ENCODE results near the gene GSTM2. TPM values are rescaled to one million over a fixed set of nuclear protein-coding genes. Genes with fewer than 3 reads are reported as not detected.
"Not testable (repeated sequence)": the region's sequence is repeated elsewhere in the genome, so short reads cannot be mapped to it uniquely, and the experiment has no call there.

Gene GSTM2
- total RNA-seq, 2 experiments from 2014 or later = 0.38 to 0.76 TPM

DNA sequence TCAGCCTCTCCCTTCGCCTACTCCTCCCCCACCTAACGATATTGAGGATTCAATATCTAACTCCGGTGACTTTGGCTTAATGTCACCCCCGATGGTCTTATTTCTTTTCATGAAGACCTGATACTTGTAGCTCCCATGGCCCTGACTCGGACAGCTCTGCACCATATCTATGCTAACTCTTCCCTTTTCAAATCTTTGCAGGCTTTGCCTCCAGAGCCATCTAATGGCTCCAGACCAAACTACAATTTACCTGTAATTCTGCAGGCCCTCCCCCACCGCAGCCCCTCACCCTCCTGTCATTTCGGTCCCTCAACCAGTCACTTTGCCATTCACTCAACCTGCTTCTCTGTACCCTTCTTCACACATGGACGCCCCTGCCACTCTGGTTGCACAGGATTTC lies 36.3 kb downstream of the GSTM2 start:
- POLR2A ChIA-PET = interaction anchor here (0.6 kb wide), 2 partner anchors 33 to 632 kb away, joined by 3 read pairs; no protein-coding TSS in a partner anchor
- DNase-seq (ENCODE audit: low spot score) = no peak

DNA sequence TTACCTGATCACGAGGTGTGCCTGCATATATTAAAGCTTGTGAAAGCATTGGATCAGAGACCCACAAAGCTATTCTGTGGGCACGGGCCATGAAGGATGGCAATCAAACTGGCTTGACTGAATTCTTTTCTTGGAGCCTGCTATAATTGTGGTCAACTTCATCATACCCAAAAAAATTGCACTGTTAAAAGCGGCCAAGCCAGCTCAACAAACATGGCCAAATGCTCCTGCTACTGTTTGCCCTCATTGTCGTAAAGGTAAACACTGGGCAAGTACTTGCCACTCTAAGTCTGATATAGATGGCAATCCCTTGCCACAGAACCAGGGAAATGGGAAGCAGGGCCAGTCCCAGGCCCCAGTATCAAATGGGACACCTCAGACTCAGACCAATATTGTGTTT lies 37.6 kb downstream of the GSTM2 start:
- CTCF ChIA-PET (ENCODE audit: unreplicated experiment) = interaction anchor here (0.6 kb wide), 1 partner anchor 66 kb away, joined by 3 read pairs; no protein-coding TSS in a partner anchor
- Histone ChIP-seq H3K4me1 (ENCODE audit: insufficient read depth, low read length, poor library complexity, severe bottlenecking) (no peaks in the 10 kb centered on the region), H3K79me2 (ENCODE audit: insufficient read depth, low read depth, low read length) (no peaks in the 10 kb centered on the region), H3K4me2 (ENCODE audit: low read length) (no peak overlapping the region), H4K20me1 (ENCODE audit: insufficient read depth, low read length) (no peaks in the 10 kb centered on the region), H3K36me3 (ENCODE audit: insufficient read depth, low read length) (no peaks in the 10 kb centered on the region), H3K9me3 (ENCODE audit: low read length) (no peaks in the 10 kb centered on the region), H3K4me3 (ENCODE audit: low read depth, low read length, poor library complexity, severe bottlenecking) (no peak overlapping the region), H3K9me2 (ENCODE audit: insufficient read depth, low read length) (no peaks in the 10 kb centered on the region), H2AFZ (ENCODE audit: low read length) (no peak overlapping the region), H3K27ac (ENCODE audit: low read depth, low read length, poor library complexity, severe bottlenecking) (no peak overlapping the region)
- intact Hi-C loops (cut with micrococcal nuclease; ENCODE audit: unreplicated experiment) = no loop called here
- no TSS peak for BruUV-seq (replicated peaks)
- TF ChIP-seq, protein P1, sequence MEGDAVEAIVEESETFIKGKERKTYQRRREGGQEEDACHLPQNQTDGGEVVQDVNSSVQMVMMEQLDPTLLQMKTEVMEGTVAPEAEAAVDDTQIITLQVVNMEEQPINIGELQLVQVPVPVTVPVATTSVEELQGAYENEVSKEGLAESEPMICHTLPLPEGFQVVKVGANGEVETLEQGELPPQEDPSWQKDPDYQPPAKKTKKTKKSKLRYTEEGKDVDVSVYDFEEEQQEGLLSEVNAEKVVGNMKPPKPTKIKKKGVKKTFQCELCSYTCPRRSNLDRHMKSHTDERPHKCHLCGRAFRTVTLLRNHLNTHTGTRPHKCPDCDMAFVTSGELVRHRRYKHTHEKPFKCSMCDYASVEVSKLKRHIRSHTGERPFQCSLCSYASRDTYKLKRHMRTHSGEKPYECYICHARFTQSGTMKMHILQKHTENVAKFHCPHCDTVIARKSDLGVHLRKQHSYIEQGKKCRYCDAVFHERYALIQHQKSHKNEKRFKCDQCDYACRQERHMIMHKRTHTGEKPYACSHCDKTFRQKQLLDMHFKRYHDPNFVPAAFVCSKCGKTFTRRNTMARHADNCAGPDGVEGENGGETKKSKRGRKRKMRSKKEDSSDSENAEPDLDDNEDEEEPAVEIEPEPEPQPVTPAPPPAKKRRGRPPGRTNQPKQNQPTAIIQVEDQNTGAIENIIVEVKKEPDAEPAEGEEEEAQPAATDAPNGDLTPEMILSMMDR (conservative IDR thresholded peaks at IDR 0.05; ENCODE audit: low read length) = no peak
- TF ChIP-seq EZH2phosphoT487 (IDR thresholded peaks at IDR 0.05; ENCODE audit: borderline replicate concordance, low read depth, low read length) = no peak
- POLR2A ChIA-PET = no interaction called here
- DNase-seq (ENCODE audit: low spot score) = no peak

More for the DNA sequence above, 36.3 kb downstream of the GSTM2 start:
- CTCF ChIA-PET (ENCODE audit: unreplicated experiment) = no interaction called here
- no peaks in the 10 kb centered on the region for H4K20me1 ChIP-seq (ENCODE audit: insufficient read depth, low read length)
- intact Hi-C loops (cut with micrococcal nuclease; ENCODE audit: unreplicated experiment) = no loop called here
- H3K4me3 ChIP-seq (ENCODE audit: low read depth, low read length, poor library complexity, severe bottlenecking) = no peak overlapping the region
- no peaks in the 10 kb centered on the region for H3K4me1 ChIP-seq (ENCODE audit: insufficient read depth, low read length, poor library complexity, severe bottlenecking)
- H3K27ac ChIP-seq (ENCODE audit: low read depth, low read length, poor library complexity, severe bottlenecking) = no peak overlapping the region
- no peaks in the 10 kb centered on the region for H3K79me2 ChIP-seq (ENCODE audit: insufficient read depth, low read depth, low read length)
- H3K9me3 ChIP-seq (ENCODE audit: low read length) = no peaks in the 10 kb centered on the region
- no peak for TF ChIP-seq EZH2phosphoT487 (IDR thresholded peaks at IDR 0.05; ENCODE audit: borderline replicate concordance, low read depth, low read length)
- TF ChIP-seq, protein P1 (conservative IDR thresholded peaks at IDR 0.05; ENCODE audit: low read length) = 0 out of 2 replicates have a peak, but pooled peaks have one; percentile 17
- no peaks in the 10 kb centered on the region for H3K9me2 ChIP-seq (ENCODE audit: insufficient read depth, low read length)
- no peak overlapping the region for H3K4me2 ChIP-seq (ENCODE audit: low read length)
- BruUV-seq (replicated peaks) = no TSS peak
- no peak overlapping the region for H2AFZ ChIP-seq (ENCODE audit: low read length)
- no peaks in the 10 kb centered on the region for H3K36me3 ChIP-seq (ENCODE audit: insufficient read depth, low read length)

DNA sequence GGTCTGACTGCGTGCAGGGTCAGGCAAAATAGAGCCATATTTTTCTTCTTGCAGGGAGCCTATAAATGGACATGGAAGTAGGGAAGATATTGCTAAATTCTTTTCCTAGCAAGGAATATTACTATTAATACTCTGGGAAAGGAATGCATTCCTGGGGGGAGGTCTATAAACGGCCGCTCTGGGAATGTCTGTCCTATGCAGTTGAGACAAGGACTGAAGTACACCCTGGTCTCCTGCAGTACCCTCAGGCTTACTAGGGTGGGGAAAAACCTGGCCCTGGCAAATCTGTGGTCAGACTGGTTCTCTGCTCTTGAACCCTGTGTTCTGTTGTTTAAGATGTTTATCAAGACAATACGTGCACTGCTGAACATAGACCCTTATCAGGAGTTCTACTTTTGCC lies 41.1 kb downstream of the GSTM2 start:
- H4K20me1 ChIP-seq (ENCODE audit: insufficient read depth, low read length); H2AFZ ChIP-seq (ENCODE audit: low read length); BruUV-seq (replicated peaks); CTCF ChIA-PET (ENCODE audit: unreplicated experiment); H3K4me3 ChIP-seq (ENCODE audit: low read depth, low read length, poor library complexity, severe bottlenecking); DNase-seq (ENCODE audit: low spot score); H3K27ac ChIP-seq (ENCODE audit: low read depth, low read length, poor library complexity, severe bottlenecking); H3K9me2 ChIP-seq (ENCODE audit: insufficient read depth, low read length); H3K79me2 ChIP-seq (ENCODE audit: insufficient read depth, low read depth, low read length); H3K4me2 ChIP-seq (ENCODE audit: low read length); H3K4me1 ChIP-seq (ENCODE audit: insufficient read depth, low read length, poor library complexity, severe bottlenecking); intact Hi-C loops (cut with micrococcal nuclease; ENCODE audit: unreplicated experiment); H3K36me3 ChIP-seq (ENCODE audit: insufficient read depth, low read length); H3K9me3 ChIP-seq (ENCODE audit: low read length); POLR2A ChIA-PET: not testable (repeated sequence)

DNA sequence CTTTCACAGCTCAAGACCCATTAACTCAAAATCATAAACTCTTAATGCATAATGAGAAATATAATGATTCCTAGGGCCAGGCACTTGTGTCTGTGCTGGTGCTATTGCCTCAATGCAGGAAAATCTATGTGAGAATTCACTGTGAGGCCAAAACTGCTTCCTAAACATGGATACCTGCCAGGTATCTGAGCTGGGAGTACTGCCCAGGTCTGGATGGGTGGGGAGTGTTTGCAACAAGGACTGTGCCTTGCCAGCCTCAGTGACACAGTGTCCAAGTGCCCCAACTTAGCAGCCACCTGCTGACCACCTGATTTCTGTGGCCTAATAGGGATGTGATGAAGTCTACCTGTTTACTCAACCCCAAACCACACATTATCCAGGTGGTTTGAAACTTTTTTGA lies 42.0 kb downstream of the GSTM2 start:
- H3K4me3 ChIP-seq (ENCODE audit: low read depth, low read length, poor library complexity, severe bottlenecking); BruUV-seq (replicated peaks); H3K79me2 ChIP-seq (ENCODE audit: insufficient read depth, low read depth, low read length): not testable (repeated sequence)

DNA sequence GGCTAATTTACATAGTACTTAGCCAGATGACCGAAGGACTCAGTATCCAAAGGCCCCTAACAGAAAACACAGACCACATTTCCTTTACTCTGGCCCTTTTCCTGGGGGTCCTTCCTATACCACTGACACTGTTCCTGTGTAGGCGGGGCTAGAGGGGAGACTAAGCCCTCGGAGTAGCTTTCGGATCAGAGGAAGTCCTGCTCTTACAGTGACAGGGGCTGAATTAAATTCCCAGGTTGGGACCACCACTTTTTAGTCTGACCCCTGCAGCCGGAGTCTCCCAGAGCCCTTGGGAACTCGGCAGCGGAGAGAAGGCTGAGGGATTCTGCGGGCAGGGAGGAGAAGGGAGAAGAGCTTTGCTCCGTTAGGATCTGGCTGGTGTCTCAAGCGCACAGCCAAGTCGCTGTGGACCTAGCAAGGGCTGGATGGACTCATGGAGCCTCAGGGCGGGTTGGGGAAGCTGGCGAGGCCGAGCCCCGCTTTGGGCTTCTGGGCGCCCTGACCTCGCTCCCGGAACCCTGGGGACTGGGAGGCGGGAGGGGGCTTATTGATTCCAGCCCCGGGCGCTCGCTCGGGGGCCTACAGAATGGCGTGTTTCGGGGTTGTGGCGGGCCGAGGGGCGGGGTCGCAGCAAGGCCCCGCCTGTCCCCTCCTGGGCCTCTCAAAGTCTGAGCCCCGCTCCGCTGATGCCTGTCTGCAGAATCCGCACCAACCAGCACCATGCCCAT lies 43.9 kb downstream of the GSTM2 start, which contains the start of gene GSTM5:
TSS of gene GSTM5 (plus strand) at position 659 of the 728 bp plus-strand sequence. CDS start at position 721, 62 bp downstream.
- DNase-seq (ENCODE audit: low spot score); H4K20me1 ChIP-seq (ENCODE audit: insufficient read depth, low read length); H3K9me2 ChIP-seq (ENCODE audit: insufficient read depth, low read length); H2AFZ ChIP-seq (ENCODE audit: low read length); H3K4me2 ChIP-seq (ENCODE audit: low read length); H3K4me3 ChIP-seq (ENCODE audit: low read depth, low read length, poor library complexity, severe bottlenecking); BruUV-seq (replicated peaks); CTCF ChIA-PET (ENCODE audit: unreplicated experiment); H3K9me3 ChIP-seq (ENCODE audit: low read length); intact Hi-C loops (cut with micrococcal nuclease; ENCODE audit: unreplicated experiment); POLR2A ChIA-PET; H3K27ac ChIP-seq (ENCODE audit: low read depth, low read length, poor library complexity, severe bottlenecking); H3K4me1 ChIP-seq (ENCODE audit: insufficient read depth, low read length, poor library complexity, severe bottlenecking); H3K36me3 ChIP-seq (ENCODE audit: insufficient read depth, low read length); H3K79me2 ChIP-seq (ENCODE audit: insufficient read depth, low read depth, low read length): not testable (repeated sequence)

More for the DNA sequence above, 42.0 kb downstream of the GSTM2 start:
- H3K4me2 ChIP-seq (ENCODE audit: low read length); H3K27ac ChIP-seq (ENCODE audit: low read depth, low read length, poor library complexity, severe bottlenecking); H3K4me1 ChIP-seq (ENCODE audit: insufficient read depth, low read length, poor library complexity, severe bottlenecking); intact Hi-C loops (cut with micrococcal nuclease; ENCODE audit: unreplicated experiment); H2AFZ ChIP-seq (ENCODE audit: low read length); POLR2A ChIA-PET; H3K9me3 ChIP-seq (ENCODE audit: low read length); H4K20me1 ChIP-seq (ENCODE audit: insufficient read depth, low read length); DNase-seq (ENCODE audit: low spot score); H3K9me2 ChIP-seq (ENCODE audit: insufficient read depth, low read length); H3K36me3 ChIP-seq (ENCODE audit: insufficient read depth, low read length); CTCF ChIA-PET (ENCODE audit: unreplicated experiment): not testable (repeated sequence)
